ENCODE measurements around the gene ZNF112.

GRCh38 chr19:44367024-44367423 lies 10.5 kb upstream of the ZNF112 start:
- TF ChIP-seq CTCF (IDR thresholded peaks at IDR 0.05), result no peak
- no peak for TF ChIP-seq POLR2A (IDR thresholded peaks at IDR 0.05)
- TF ChIP-seq POLR2AphosphoS5 (IDR thresholded peaks at IDR 0.05), result no peak

All from gastroesophageal sphincter (tissue), 3 donors.